Endothelial cell of umbilical vein (primary cell): Measurements from ENCODE around the gene OPRL1.

Experiments used
- CTCF ChIP-seq, 2 donors: IDR thresholded peaks; 1 replicate in 1 of 2; 2 replicates in 1 of 2; pipeline ENCODE4 v1.5.1; 2011; ENCODE audit warnings: low read length in 2 of 2, mild to moderate bottlenecking in 2 of 2, moderate library complexity in 2 of 2, control low read depth in 1 of 2, inconsistent platforms in 1 of 2, low read depth in 1 of 2; ENCODE audit not compliant: insufficient read depth in 1 of 2; ENCODE audit errors: extremely low read depth in 1 of 2
- GATA2 ChIP-seq: IDR thresholded peaks from 2 replicates; pipeline ENCODE4 v1.7.0; 2011; ENCODE audit warnings: low read depth, mild to moderate bottlenecking, moderate library complexity, mixed read lengths, low read length; ENCODE audit not compliant: insufficient read length, insufficient read depth
- MAX ChIP-seq: IDR thresholded peaks from 2 replicates; pipeline ENCODE4 v1.6.1; 2011; ENCODE audit not compliant: insufficient read depth, insufficient read length
- POLR2A ChIP-seq: IDR thresholded peaks from 2 replicates; pipeline ENCODE4 v1.6.1; 2012; ENCODE audit warnings: low read depth, mild to moderate bottlenecking, control low read depth, low read length
- POLR2AphosphoS5 ChIP-seq: IDR thresholded peaks from 2 replicates; pipeline ENCODE4 v1.6.1; 2012; ENCODE audit warnings: low read depth, mild to moderate bottlenecking, control low read depth, low read length, moderate library complexity; ENCODE audit not compliant: insufficient read depth

DNA sequence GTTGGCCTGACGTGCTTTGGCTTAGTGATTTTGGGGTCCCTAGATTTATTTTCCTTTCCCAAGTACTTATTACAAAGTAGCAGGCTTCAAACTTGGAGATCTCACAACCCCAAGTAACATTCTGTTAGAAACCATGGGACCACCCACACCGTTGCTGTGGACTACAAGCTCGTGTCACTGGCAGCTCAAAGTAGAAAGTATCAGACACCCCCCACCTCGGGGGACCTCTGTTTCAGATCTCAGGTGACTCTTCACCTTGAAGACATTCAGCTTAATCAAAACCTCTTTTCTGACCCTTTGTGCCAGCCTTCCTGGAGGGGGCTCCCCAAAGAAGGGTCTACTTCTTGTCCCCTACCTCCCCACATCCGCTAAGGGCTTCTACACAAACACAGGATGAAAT, 68.7 kb downstream of the OPRL1 start:
- TF ChIP-seq POLR2AphosphoS5: no peak
- no peak for TF ChIP-seq CTCF (IDR thresholded peaks at IDR 0.05; ENCODE audit: extremely low read depth in 1 of 2, insufficient read depth in 1 of 2, low read depth in 1 of 2, low read length in 2 of 2)
- no peak for TF ChIP-seq POLR2A
- TF ChIP-seq GATA2: no peak
- TF ChIP-seq MAX: no peak
